ENCODE measurements around the gene NOB1. TPM values are rescaled to one million over a fixed set of nuclear protein-coding genes. Genes with fewer than 3 reads are reported as not detected.

NOB1 gene
- total RNA-seq, 2 donors from 2014 or later: 35.2 to 37.4 TPM

- DNase-seq (no peak), ATAC-seq (no peak)
- intact Hi-C loops (cut with DNase I, micrococcal nuclease): no loop called here
Observed at GRCh38 chr16:69701866-69702265, 52.9 kb downstream of the NOB1 start.

- ATAC-seq (no peak), DNase-seq (no peak)
- intact Hi-C loops (cut with DNase I, micrococcal nuclease): no loop called here
Observed at GRCh38 chr16:69701452-69701851, 53.3 kb downstream of the NOB1 start.

GRCh38 chr16:69699915-69700314, 54.8 kb downstream of the NOB1 start:
- ATAC-seq: no peak
- intact Hi-C loops (cut with DNase I, micrococcal nuclease): no loop called here
- no peak for DNase-seq

- no peak for ATAC-seq
Observed at GRCh38 chr16:69698404-69698803, 56.3 kb downstream of the NOB1 start.

GRCh38 chr16:69693916-69694315, 60.8 kb downstream of the NOB1 start:
- intact Hi-C loops (cut with DNase I, micrococcal nuclease): no loop called here
- ATAC-seq: no peak
- DNase-seq: no peak

More at GRCh38 chr16:69698404-69698803, 56.3 kb downstream of the NOB1 start:
- DNase-seq: no peak
- intact Hi-C loops (cut with DNase I, micrococcal nuclease): no loop called here

GRCh38 chr16:69691980-69692911, 62.5 kb downstream of the NOB1 start:
- ATAC-seq (no peak), DNase-seq (no peak)
- intact Hi-C loops (cut with DNase I, micrococcal nuclease): no loop called here

Other genes with a start within 250 kb of the NOB1 start
- gene NFAT5, start 189.0 kb downstream of the NOB1 start, total RNA-seq: 10 to 100 TPM; 30.2 to 34.9 TPM
- 100 to 1,000 TPM in 1 of 2 donors, 10 to 100 TPM in 1; 80.6 to 119 TPM for gene NQO1, start 28.4 kb downstream of the NOB1 start, total RNA-seq
- 100 to 1,000 TPM in 1 of 2 donors, 10 to 100 TPM in 1; 83.3 to 102 TPM for gene WWP2, start 7.4 kb upstream of the NOB1 start, total RNA-seq
- gene CLEC18A, start 196.4 kb upstream of the NOB1 start, total RNA-seq: 1 to 10 TPM; 1.0 to 2.0 TPM